WERI-Rb-1 (cell line): ENCODE measurements around the gene MEGF9.

Experiments used
- DNase-seq: peaks from one replicate; pipeline ENCODE4 v3.0.0-alpha.2; 2020
- H3K27ac ChIP-seq: fragments of 250-450 bp; sonication (Bioruptor Pico); 2 replicates; pipeline ENCODE4 v1.5.1; 2020; ENCODE audit warnings: mild to moderate bottlenecking, moderate library complexity
- H3K27me3 ChIP-seq: fragments of 250-450 bp; sonication (Bioruptor Pico); 2 replicates; pipeline ENCODE4 v1.5.1; 2021; ENCODE audit warnings: mild to moderate bottlenecking, low read depth, moderate library complexity; ENCODE audit not compliant: insufficient read depth, severe bottlenecking
- H3K36me3 ChIP-seq: fragments of 250-450 bp; sonication (Bioruptor Pico); 2 replicates; pipeline ENCODE4 v1.5.1; 2020; ENCODE audit warnings: mild to moderate bottlenecking, moderate library complexity
- H3K4me3 ChIP-seq: 2 replicates; pipeline ENCODE4 v1.5.1; 2011; ENCODE audit warnings: low read depth, mild to moderate bottlenecking, control low read depth, low read length
- H3K9me3 ChIP-seq: fragments of 250-450 bp; sonication (Bioruptor Pico); 2 replicates; pipeline ENCODE4 v1.5.1; 2021; ENCODE audit warnings: mild to moderate bottlenecking, moderate library complexity; ENCODE audit not compliant: severe bottlenecking
- CTCF ChIP-seq: IDR thresholded peaks from 2 replicates; pipeline ENCODE4 v1.5.1; 2011; ENCODE audit warnings: low read depth, mild to moderate bottlenecking, control low read depth, inconsistent platforms, low read length

The MEGF9 gene

GRCh38 chr9:120696551-120697230, 17.6 kb downstream of the MEGF9 start:
- H3K9me3 ChIP-seq = no peaks in the 10 kb centered on the region
- H3K27me3 ChIP-seq = no peaks in the 10 kb centered on the region
- no peak overlapping the region for H3K4me3 ChIP-seq
- no peak overlapping the region for H3K27ac ChIP-seq
- no peaks in the 10 kb centered on the region for H3K36me3 ChIP-seq
- DNase-seq = no peak
- TF ChIP-seq CTCF = no peak

- no peak for TF ChIP-seq CTCF
- Histone ChIP-seq H3K9me3 (no peaks in the 10 kb centered on the region), H3K27me3 (no peaks in the 10 kb centered on the region), H3K27ac (no peak overlapping the region), H3K36me3 (no peaks in the 10 kb centered on the region), H3K4me3 (no peak overlapping the region)
- no peak for DNase-seq
These were observed 19.7 kb downstream of the MEGF9 start for GRCh38 chr9:120694559-120694958.

- Histone ChIP-seq H3K4me3 (no peak overlapping the region), H3K27ac (no peak overlapping the region), H3K36me3 (no peaks in the 10 kb centered on the region), H3K27me3 (no peaks in the 10 kb centered on the region), H3K9me3 (no peaks in the 10 kb centered on the region)
- no peak for DNase-seq
- TF ChIP-seq CTCF = no peak
These were observed 20.6 kb downstream of the MEGF9 start for GRCh38 chr9:120693700-120694008.

GRCh38 chr9:120692901-120693699, 21.2 kb downstream of the MEGF9 start:
- Histone ChIP-seq H3K36me3 (no peaks in the 10 kb centered on the region), H3K27ac (no peak overlapping the region), H3K4me3 (no peak overlapping the region), H3K9me3 (no peaks in the 10 kb centered on the region), H3K27me3 (no peaks in the 10 kb centered on the region)
- DNase-seq = no peak
- no peak for TF ChIP-seq CTCF

GRCh38 chr9:120690372-120690771, 23.9 kb downstream of the MEGF9 start:
- Histone ChIP-seq H3K27ac (no peak overlapping the region), H3K27me3 (no peaks in the 10 kb centered on the region), H3K36me3 (no peaks in the 10 kb centered on the region), H3K9me3 (no peaks in the 10 kb centered on the region), H3K4me3 (no peak overlapping the region)
- no peak for TF ChIP-seq CTCF
- no peak for DNase-seq

GRCh38 chr9:120689860-120690259, 24.4 kb downstream of the MEGF9 start:
- no peak for DNase-seq
- H3K36me3 ChIP-seq = no peaks in the 10 kb centered on the region
- H3K27ac ChIP-seq = no peak overlapping the region
- TF ChIP-seq CTCF = no peak
- no peaks in the 10 kb centered on the region for H3K27me3 ChIP-seq
- H3K9me3 ChIP-seq = no peaks in the 10 kb centered on the region
- no peak overlapping the region for H3K4me3 ChIP-seq
